ENCODE data around the gene TRMO.

TRMO gene

GRCh38 chr9:97918611-97919010 is 3.7 kb downstream of the TRMO start:
- Histone ChIP-seq H3K79me2 (ENCODE audit: low read length) (peaks cover 38% of the 10 kb centered on the region), H3K4me1 (ENCODE audit: low read length) (peaks cover 7% of the 10 kb centered on the region), H2AFZ (ENCODE audit: low read length) (no peak overlapping the region), H3K27me3 (replicated peaks; ENCODE audit: insufficient read depth, low read length) (no peaks in the 10 kb centered on the region), H3K27ac (ENCODE audit: low read length) (no peak overlapping the region), H3K9ac (ENCODE audit: low read length) (no peak overlapping the region), H3K9me2 (replicated peaks; ENCODE audit: insufficient read depth, low read length) (no peaks in the 10 kb centered on the region), H3F3A (ENCODE audit: insufficient read depth, low read length) (peaks cover 17% of the 10 kb centered on the region), H3K4me3 (ENCODE audit: low read length) (no peak overlapping the region), H4K20me1 (ENCODE audit: insufficient read depth, low read length) (no peaks in the 10 kb centered on the region), H3K9me3 (replicated peaks; ENCODE audit: insufficient read depth, low read length) (no peaks in the 10 kb centered on the region), H3K4me2 (ENCODE audit: low read depth, low read length) (no peak overlapping the region), H3K36me3 (replicated peaks; ENCODE audit: insufficient read depth, low read length) (no peaks in the 10 kb centered on the region)
- no peak for DNase-seq
- TF ChIP-seq EZH2 (optimal IDR thresholded peaks at IDR 0.05; ENCODE audit: low read depth, low read length) (no peak), EZH2phosphoT487 (IDR thresholded peaks at IDR 0.05; ENCODE audit: low read length) (no peak), CTCF (IDR thresholded peaks at IDR 0.05; ENCODE audit: low read length) (no peak)

DNA sequence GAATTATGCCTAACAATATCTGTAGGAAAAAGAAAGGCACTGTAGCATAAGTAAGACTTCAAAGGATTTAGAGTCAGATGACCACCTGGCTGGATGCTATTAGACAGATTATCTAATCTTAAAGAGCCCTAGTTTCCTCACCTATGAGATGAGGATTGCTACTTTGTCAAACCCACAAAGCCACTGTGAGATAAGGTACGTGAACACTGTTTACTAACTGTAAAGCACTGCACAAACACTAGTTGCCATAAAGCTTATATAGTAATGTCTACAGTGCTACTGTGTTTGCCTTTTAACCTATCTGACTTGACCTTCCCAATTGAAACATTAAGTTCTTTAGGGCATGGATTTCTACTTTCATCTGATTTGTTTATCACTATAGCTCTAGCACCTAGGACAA is 10.3 kb downstream of the TRMO start:
- Histone ChIP-seq H4K20me1 (ENCODE audit: insufficient read depth, low read length) (no peaks in the 10 kb centered on the region), H3K9me3 (replicated peaks; ENCODE audit: insufficient read depth, low read length) (no peaks in the 10 kb centered on the region), H3K27ac (ENCODE audit: low read length) (no peak overlapping the region), H3K27me3 (replicated peaks; ENCODE audit: insufficient read depth, low read length) (no peaks in the 10 kb centered on the region), H2AFZ (ENCODE audit: low read length) (no peak overlapping the region), H3K4me2 (ENCODE audit: low read depth, low read length) (no peak overlapping the region), H3K9me2 (replicated peaks; ENCODE audit: insufficient read depth, low read length) (no peaks in the 10 kb centered on the region), H3K36me3 (replicated peaks; ENCODE audit: insufficient read depth, low read length) (peaks cover 4% of the 10 kb centered on the region; the same call in 1 of the 2 replicates), H3K4me1 (ENCODE audit: low read length) (no peaks in the 10 kb centered on the region), H3K79me2 (ENCODE audit: low read length) (peaks cover 14% of the 10 kb centered on the region), H3K9ac (ENCODE audit: low read length) (no peak overlapping the region), H3K4me3 (ENCODE audit: low read length) (no peak overlapping the region), H3F3A (ENCODE audit: insufficient read depth, low read length) (no peaks in the 10 kb centered on the region)
- DNase-seq = no peak
- TF ChIP-seq EZH2phosphoT487 (IDR thresholded peaks at IDR 0.05; ENCODE audit: low read length) = no peak
- no peak for TF ChIP-seq CTCF (IDR thresholded peaks at IDR 0.05; ENCODE audit: low read length)
- TF ChIP-seq EZH2 (optimal IDR thresholded peaks at IDR 0.05; ENCODE audit: low read depth, low read length) = no peak

- Histone ChIP-seq H3K9me2 (replicated peaks; ENCODE audit: insufficient read depth, low read length) (no peaks in the 10 kb centered on the region), H3F3A (ENCODE audit: insufficient read depth, low read length) (no peaks in the 10 kb centered on the region), H3K9me3 (replicated peaks; ENCODE audit: insufficient read depth, low read length) (no peaks in the 10 kb centered on the region), H3K9ac (ENCODE audit: low read length) (no peak overlapping the region), H3K4me3 (ENCODE audit: low read length) (no peak overlapping the region), H2AFZ (ENCODE audit: low read length) (no peak overlapping the region), H3K27me3 (replicated peaks; ENCODE audit: insufficient read depth, low read length) (no peaks in the 10 kb centered on the region), H3K79me2 (ENCODE audit: low read length) (peaks cover 14% of the 10 kb centered on the region), H3K4me2 (ENCODE audit: low read depth, low read length) (no peak overlapping the region), H3K4me1 (ENCODE audit: low read length) (no peaks in the 10 kb centered on the region), H3K27ac (ENCODE audit: low read length) (no peak overlapping the region), H3K36me3 (replicated peaks; ENCODE audit: insufficient read depth, low read length) (peaks cover 4% of the 10 kb centered on the region; the same call in 1 of the 2 replicates), H4K20me1 (ENCODE audit: insufficient read depth, low read length) (no peaks in the 10 kb centered on the region)
- no peak for DNase-seq
- no peak for TF ChIP-seq EZH2 (optimal IDR thresholded peaks at IDR 0.05; ENCODE audit: low read depth, low read length)
- TF ChIP-seq CTCF (IDR thresholded peaks at IDR 0.05; ENCODE audit: low read length) = no peak
- no peak for TF ChIP-seq EZH2phosphoT487 (IDR thresholded peaks at IDR 0.05; ENCODE audit: low read length)
Observed at GRCh38 chr9:97911528-97911927, 10.8 kb downstream of the TRMO start.

Data from MM.1S (cell line).